RWPE2 (cell line): ENCODE results near the gene GP5.

Experiments used
- ATAC-seq: fragments of 200-7000 bp; cut with Tn5 transposase; 3 replicates; pipeline ENCODE4 v1.9.1; 2021; ENCODE audit warnings: low read depth
- DNase-seq: peaks from one replicate; pipeline ENCODE4 v3.0.0-alpha.2; 2020; ENCODE audit warnings: low spot score
- H3K27ac ChIP-seq: fragments of 450-650 bp; 2 replicates; pipeline ENCODE4 v1.5.1; 2017; ENCODE audit warnings: mild to moderate bottlenecking; ENCODE audit not compliant: poor library complexity, severe bottlenecking
- H3K27me3 ChIP-seq: fragments of 250-450 bp; sonication (Bioruptor Pico); 2 replicates; pipeline ENCODE4 v1.5.1; 2021; ENCODE audit warnings: mild to moderate bottlenecking, moderate library complexity; ENCODE audit not compliant: insufficient read depth, poor library complexity, severe bottlenecking
- H3K36me3 ChIP-seq: fragments of 250-450 bp; sonication (Bioruptor Pico); 2 replicates; pipeline ENCODE4 v1.5.1; 2020; ENCODE audit warnings: low read depth, mild to moderate bottlenecking, moderate library complexity
- H3K4me1 ChIP-seq: fragments of 250-450 bp; sonication (Bioruptor Pico); 2 replicates; pipeline ENCODE4 v1.5.1; 2021; ENCODE audit warnings: mild to moderate bottlenecking, moderate library complexity; ENCODE audit not compliant: insufficient read depth, poor library complexity, severe bottlenecking
- H3K4me3 ChIP-seq: fragments of 250-450 bp; sonication (Bioruptor Pico); 2 replicates; pipeline ENCODE4 v1.5.1; 2021; ENCODE audit warnings: mild to moderate bottlenecking, moderate library complexity; ENCODE audit not compliant: severe bottlenecking
- H3K9me3 ChIP-seq: fragments of 250-450 bp; sonication (Bioruptor Pico); 2 replicates; pipeline ENCODE4 v1.5.1; 2021; ENCODE audit warnings: mild to moderate bottlenecking, moderate library complexity; ENCODE audit not compliant: severe bottlenecking
- CTCF ChIP-seq: fragments of 450-650 bp; IDR thresholded peaks from one replicate; pipeline ENCODE4 v1.5.1; 2017; ENCODE audit warnings: mild to moderate bottlenecking, moderate library complexity; ENCODE audit not compliant: poor library complexity, severe bottlenecking

Gene GP5

GRCh38 chr3:194346035-194346434 lies 53.0 kb downstream of the GP5 start:
- Histone ChIP-seq H3K27ac (no peak overlapping the region), H3K36me3 (no peaks in the 10 kb centered on the region), H3K9me3 (no peaks in the 10 kb centered on the region), H3K4me3 (no peak overlapping the region), H3K27me3 (no peaks in the 10 kb centered on the region), H3K4me1 (no peaks in the 10 kb centered on the region)
- no peak for DNase-seq
- TF ChIP-seq CTCF, result no peak
- ATAC-seq, result no peak
